HepG2 (cell line): ENCODE data around the gene PDRG1. TPM values are rescaled to one million over a fixed set of nuclear protein-coding genes. Genes with fewer than 3 reads are reported as not detected.

ENCODE experiments used
- ATAC-seq: fragments of 200-7000 bp; cut with Tn5 transposase; 3 replicates; pipeline ENCODE4 v1.9.1; 2020; ENCODE audit warnings: mild to moderate bottlenecking, moderate library complexity
- BruUV-seq: library from RNA; stranded (reverse); fragments of 400-500 nt; replicated peaks from 2 replicates; lab custom pipeline; 2021; lab: Mats Ljungman, UMichigan
- CTCF ChIA-PET: fragments of 300-600 bp; formaldehyde crosslinking; extraction: SDS; loops from one replicate; lab custom pipeline; 2021; ENCODE audit warnings: low total read pairs, inconsistent platforms, low intra/inter-chr PET ratio; lab: Yijun Ruan, JAX
- POLR2A ChIA-PET: fragments of 350-600 bp; sonication (Branson Sonifier 250); formaldehyde crosslinking; loops from one replicate; lab custom pipeline; 2020; ENCODE audit warnings: antibody characterized with exemption, inconsistent platforms; lab: Yijun Ruan, JAX
- DNase-seq: peaks from one replicate; pipeline ENCODE4 v3.0.0-alpha.2; 2015; ENCODE audit warnings: low spot score
- FAIRE-seq: peaks from 3 replicates; lab custom pipeline; 2011; peaks lifted over from hg19 to GRCh38; lab: Jason Lieb, UNC
- H2AFZ ChIP-seq: one replicate; pipeline ENCODE4 v1.6.1; 2011; ENCODE audit warnings: low read length, inconsistent platforms
- H3K27ac ChIP-seq: fragments of 300-600 bp; 3 replicates; pipeline ENCODE4 v1.8.0; 2011; ENCODE audit warnings: mixed run types, mild to moderate bottlenecking, mixed read lengths, low read length, inconsistent platforms; ENCODE audit not compliant: insufficient read depth; ENCODE audit errors: extremely low read length
- H3K27me3 ChIP-seq, 2 experiments: fragments of 200-600 bp in 1 of 2; 2 replicates in 1 of 2; 3 replicates in 1 of 2; pipeline versions ENCODE4 v1.6.0 to v1.8.0; 2011; ENCODE audit warnings: low read length in 2 of 2, mild to moderate bottlenecking in 2 of 2, moderate library complexity in 2 of 2, inconsistent platforms in 1 of 2; ENCODE audit not compliant: insufficient read depth in 2 of 2, control insufficient read depth in 1 of 2
- H3K36me3 ChIP-seq, 2 experiments: fragments of 200-600 bp in 1 of 2; replicated peaks in 1 of 2; 2 replicates in 1 of 2; 3 replicates in 1 of 2; pipeline versions ENCODE4 v1.5.1 to v1.8.0; 2011; ENCODE audit warnings: low read length in 2 of 2, inconsistent platforms in 1 of 2; ENCODE audit not compliant: insufficient read depth in 2 of 2, control insufficient read depth in 1 of 2
- H3K4me1 ChIP-seq: 2 replicates; pipeline ENCODE4 v1.5.1; 2012; ENCODE audit warnings: low read length, inconsistent platforms; ENCODE audit not compliant: insufficient read depth
- H3K4me2 ChIP-seq: 2 replicates; pipeline ENCODE4 v1.6.0; 2011; ENCODE audit warnings: low read depth, low read length, inconsistent platforms
- H3K4me3 ChIP-seq, 3 experiments: fragments of 200-600 bp in 1 of 3; sonication (generic), shearing (Covaris generic) in 1 of 3; replicated peaks in 1 of 3; 2 replicates each; pipeline ENCODE4 v1.5.1; 2011 to 2016; ENCODE audit warnings: low read length in 3 of 3, inconsistent platforms in 2 of 3, low read depth in 2 of 3, mild to moderate bottlenecking in 2 of 3, control low read depth in 1 of 3, mixed read lengths in 1 of 3; ENCODE audit not compliant: insufficient read depth in 1 of 3
- H3K79me2 ChIP-seq: one replicate; pipeline ENCODE4 v1.6.1; 2011; ENCODE audit warnings: low read length, inconsistent platforms; ENCODE audit not compliant: insufficient read depth
- H3K9ac ChIP-seq: 2 replicates; pipeline ENCODE4 v1.6.0; 2011; ENCODE audit warnings: mild to moderate bottlenecking, low read depth, low read length, inconsistent platforms; ENCODE audit not compliant: insufficient read depth
- H3K9me3 ChIP-seq: 2 replicates; pipeline ENCODE4 v1.5.1; 2012; ENCODE audit warnings: mild to moderate bottlenecking, low read length
- H4K20me1 ChIP-seq: 2 replicates; pipeline ENCODE4 v1.6.0; 2011; ENCODE audit warnings: inconsistent platforms, mild to moderate bottlenecking, low read length, moderate library complexity; ENCODE audit not compliant: insufficient read depth
- GZF1 ChIP-seq: sonication (generic); formaldehyde crosslinking; IDR thresholded peaks from 2 replicates; pipeline ENCODE4 v1.5.1; 2020; ENCODE audit warnings: mild to moderate bottlenecking, missing genetic modification reagents
- NFE2L1 ChIP-seq: sonication (generic); formaldehyde crosslinking; IDR thresholded peaks from 2 replicates; pipeline ENCODE4 v1.4.0; 2020; ENCODE audit warnings: missing genetic modification reagents, mild to moderate bottlenecking, borderline replicate concordance
- SIX4 ChIP-seq: sonication (generic); formaldehyde crosslinking; IDR thresholded peaks from 2 replicates; pipeline ENCODE4 v1.4.0; 2020; ENCODE audit warnings: missing genetic modification reagents
- SMC3 ChIP-seq: IDR thresholded peaks from 2 replicates; pipeline ENCODE4 v1.6.1; 2011; ENCODE audit warnings: low read length, improper control_type of control experiment
- ZBTB38 ChIP-seq: sonication (generic); formaldehyde crosslinking; IDR thresholded peaks from 2 replicates; pipeline ENCODE4 v1.5.1; 2020; ENCODE audit warnings: mild to moderate bottlenecking, missing genetic modification reagents
- ZC3H4 ChIP-seq: sonication (generic); formaldehyde crosslinking; IDR thresholded peaks from 2 replicates; pipeline ENCODE4 v1.4.0; 2020; ENCODE audit warnings: missing genetic modification reagents, borderline replicate concordance
- ZNF264 ChIP-seq: sonication (generic); formaldehyde crosslinking; IDR thresholded peaks from 2 replicates; pipeline ENCODE4 v1.4.0; 2020; ENCODE audit warnings: missing genetic modification reagents
- ZNF292 ChIP-seq: sonication (generic); formaldehyde crosslinking; IDR thresholded peaks from 2 replicates; pipeline ENCODE4 v1.8.1; 2022; ENCODE audit warnings: mild to moderate bottlenecking, low read depth, missing genetic modification reagents, borderline replicate concordance
- ZNF484 ChIP-seq: sonication (generic); formaldehyde crosslinking; IDR thresholded peaks from 2 replicates; pipeline ENCODE4 v1.5.1; 2020; ENCODE audit warnings: mild to moderate bottlenecking, low read depth, missing genetic modification reagents, borderline replicate concordance
- ZNF607 ChIP-seq: sonication (generic); formaldehyde crosslinking; IDR thresholded peaks from 2 replicates; pipeline ENCODE4 v1.5.1; 2020; ENCODE audit warnings: missing genetic modification reagents, mild to moderate bottlenecking, borderline replicate concordance
- ZNF615 ChIP-seq: sonication (generic); formaldehyde crosslinking; IDR thresholded peaks from 2 replicates; pipeline ENCODE4 v1.5.0; 2020; ENCODE audit warnings: mild to moderate bottlenecking, missing genetic modification reagents, borderline replicate concordance
- ZNF768 ChIP-seq: sonication (generic); formaldehyde crosslinking; IDR thresholded peaks from 2 replicates; pipeline ENCODE4 v1.4.0; 2020; ENCODE audit warnings: missing genetic modification reagents
- WGBS: methylation state at CpG from one replicate; pipeline ENCODE4 v1.1.6; 2017; ENCODE audit warnings: low lambda C conversion rate; 5-methylcytosine and 5-hydroxymethylcytosine counted together
- in situ Hi-C: cut with HindIII; loops from 2 replicates; pipeline ENCODE4 v1.10.0; 2017; ENCODE audit warnings: low pct_unique_long_range_greater_than_20kb; ENCODE audit not compliant: extremely low pct_ligation_motif_present
- intact Hi-C: fragments of 100-400 bp; cut with micrococcal nuclease; formaldehyde crosslinking; loops from one replicate; pipeline ENCODE4 v1.10.0; 2022; ENCODE audit not compliant: unreplicated experiment
- polyA plus RNA-seq, 8 experiments: library from polyadenylated mRNA; depleted of rRNA in 3 of 8; stranded (reverse) in 7 of 8; unstranded in 1 of 8; fragments of >200 nt; fragmentation: Illumina TruSeq in 4 of 8; extraction: Trizol in 4 of 8; gene quantifications; 2 replicates each; pipeline versions ENCODE4 v1.2.1 to v1.2.3, GENCODE V29; 2011 to 2016; ENCODE audit warnings: low read depth in 4 of 8, missing spikeins in 1 of 8, mixed read lengths in 1 of 8; ENCODE audit not compliant: insufficient read depth in 1 of 8
- total RNA-seq, 5 experiments: library from RNA; depleted of rRNA; stranded (reverse); fragments of >200 nt; fragmentation: Illumina TruSeq; extraction: Trizol; gene quantifications; 2 replicates each; pipeline ENCODE4 v1.2.3, GENCODE V29; 2016; ENCODE audit warnings: low read depth in 1 of 5

Gene PDRG1
- total and polyA plus RNA-seq, 2 of the 13 experiments (the other 11 are each of a cell fraction or from before 2014, with no cell fraction given) = 16.6 to 18.0 TPM

DNA sequence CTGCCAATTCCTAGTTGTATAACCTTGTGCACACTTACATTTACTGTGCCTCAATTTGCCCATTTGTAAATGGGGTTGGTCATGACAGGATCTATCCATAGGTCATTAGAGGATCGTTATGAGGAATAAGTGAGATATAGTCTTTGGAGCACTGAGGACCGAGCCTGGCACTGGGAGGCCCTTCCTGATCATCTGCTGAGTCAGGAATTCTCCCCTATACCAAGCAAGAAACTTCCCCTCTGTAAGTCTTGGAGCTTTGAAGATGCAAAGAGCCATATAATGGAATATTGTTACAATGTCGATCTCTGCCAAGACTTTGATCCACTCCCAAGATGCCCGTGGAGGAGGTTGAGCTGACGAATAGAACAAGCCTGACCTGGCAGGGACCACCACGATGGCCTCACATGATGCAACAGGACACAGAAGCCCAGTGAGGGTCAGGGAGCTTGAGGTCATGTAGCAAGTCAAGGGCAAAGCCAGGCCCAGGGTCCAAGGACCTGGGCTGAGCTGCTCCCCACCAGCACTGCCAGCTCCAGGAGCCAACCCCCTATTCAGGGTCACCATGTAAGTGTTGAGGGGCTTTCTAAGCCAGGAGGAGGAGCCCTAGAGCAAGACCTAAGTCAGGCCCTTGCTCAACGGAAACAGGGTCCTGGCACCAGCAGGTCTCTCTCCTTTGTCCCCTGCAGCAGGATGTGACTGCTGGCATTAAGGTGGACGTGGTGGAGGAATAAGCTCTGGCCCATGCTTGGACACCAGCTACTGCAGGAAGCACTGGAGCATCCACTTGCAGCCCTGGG is 16.7 kb downstream of the PDRG1 start (continued):
- no peak for TF ChIP-seq ZNF615 (CRISPR knock-in tag)
- no peak for TF ChIP-seq SIX4 (CRISPR knock-in tag)
- peak; percentile 18; the same call in 1 of the 2 replicates for TF ChIP-seq SMC3

DNA sequence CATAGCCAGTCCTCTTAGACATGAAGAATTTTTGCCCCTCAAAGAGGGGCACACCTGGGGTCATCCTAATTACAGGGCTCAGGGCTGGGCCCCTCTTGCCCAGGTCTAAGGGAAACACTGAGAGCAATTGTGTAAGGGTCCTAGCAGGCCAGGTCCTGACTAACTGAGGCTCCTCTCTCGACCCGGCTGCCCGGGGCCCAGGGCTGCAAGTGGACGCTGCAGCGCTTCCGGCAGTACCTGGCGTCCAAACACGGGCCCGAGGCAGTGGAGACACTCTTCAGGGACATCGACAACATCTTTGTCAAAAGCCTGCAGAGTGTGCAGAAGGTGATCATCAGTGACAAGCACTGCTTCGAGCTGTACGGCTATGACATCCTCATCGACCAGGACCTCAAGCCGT is 17.4 kb downstream of the PDRG1 start:
- CTCF ChIA-PET = no interaction called here
- no peak overlapping the region for H3K4me3 ChIP-seq
- H3K9me3 ChIP-seq = no peaks in the 10 kb centered on the region
- H2AFZ ChIP-seq = no peak overlapping the region
- no peak overlapping the region for H3K9ac ChIP-seq
- no peak for TF ChIP-seq ZNF484
- no peak for TF ChIP-seq NFE2L1 (CRISPR knock-in tag)
- no peak for TF ChIP-seq ZC3H4 (CRISPR knock-in tag)
- TF ChIP-seq GZF1 (CRISPR knock-in tag) = no peak
- no peak for TF ChIP-seq ZNF292 (CRISPR knock-in tag)
- no peak for TF ChIP-seq ZNF607 (CRISPR knock-in tag)
- TF ChIP-seq ZNF768 (CRISPR knock-in tag) = peak; percentile 22; the same call in 1 of the 2 replicates
- no peak for TF ChIP-seq ZNF264 (CRISPR knock-in tag)
- no peak for TF ChIP-seq ZBTB38 (CRISPR knock-in tag)
- TF ChIP-seq, all 625 proteins: peak for 1
- Histone ChIP-seq H3K36me3 (no peaks in the 10 kb centered on the region), H3K27me3 (peaks cover 0 to 15% of the 10 kb centered on the region in 2 experiments; a peak in 2 of 5 replicates), H3K4me2 (no peak overlapping the region), H3K79me2 (no peaks in the 10 kb centered on the region), H4K20me1 (no peaks in the 10 kb centered on the region), H3K4me1 (no peaks in the 10 kb centered on the region), H3K27ac (no peak overlapping the region)
- ATAC-seq (peak; percentile 13; the same call in 2 of the 3 replicates), DNase-seq (no peak), FAIRE-seq (no peak)
- in situ Hi-C loops = no loop called here
- POLR2A ChIA-PET = no interaction called here
- no TSS peak for BruUV-seq
- WGBS = 18% methylated on average over 13 of the region's 14 CpGs
- intact Hi-C loops = no loop called here
